Measurements from ENCODE around the gene SLC39A11. TPM values are rescaled to one million over a fixed set of nuclear protein-coding genes. Genes with fewer than 3 reads are reported as not detected.

Gene SLC39A11
- polyA plus RNA-seq, 1 of the 3 experiments (the other 2 are of a cell fraction) = 23.5 TPM

GRCh38 chr17:73138541-73139138 lies 46.2 kb upstream of the SLC39A11 start (continued):
- no peak for TF ChIP-seq CTCF (IDR thresholded peaks at IDR 0.05)

- WGBS (ENCODE audit: low lambda C conversion rate) = 92% methylated on average over 2 of the region's 2 CpGs
- H3K27ac ChIP-seq (ENCODE audit: low read depth in 2 of 2, low read length in 1 of 2) = no peak overlapping the region
- DNase-seq = no peak
These were observed 44.9 kb upstream of the SLC39A11 start for GRCh38 chr17:73137376-73137775.

GRCh38 chr17:73135766-73136165 lies 43.3 kb upstream of the SLC39A11 start:
- Histone ChIP-seq H3K36me3 (replicated peaks in 1 of 2; ENCODE audit: control insufficient read depth in 1 of 2, insufficient read depth in 2 of 2, low read length in 1 of 2) (no peaks in the 10 kb centered on the region), H3K4me3 (ENCODE audit: low read depth in 2 of 2, low read length in 1 of 2) (no peak overlapping the region), H2AFZ (ENCODE audit: low read depth) (no peak overlapping the region), H3K4me2 (no peak overlapping the region), H3K9ac (no peak overlapping the region), H3K79me2 (ENCODE audit: insufficient read depth) (no peaks in the 10 kb centered on the region), H3F3A (replicated peaks; ENCODE audit: insufficient read depth) (no peaks in the 10 kb centered on the region), H3K9me2 (no peaks in the 10 kb centered on the region), H3K4me1 (ENCODE audit: control insufficient read depth in 1 of 2, insufficient read depth in 2 of 2, low read depth in 1 of 2, low read length in 1 of 2) (no peaks in the 10 kb centered on the region; a peak in 1 of 4 replicates), H4K20me1 (ENCODE audit: insufficient read depth) (no peaks in the 10 kb centered on the region), H3K27me3 (ENCODE audit: insufficient read depth) (no peaks in the 10 kb centered on the region), H3K27ac (ENCODE audit: low read depth in 2 of 2, low read length in 1 of 2) (no peak overlapping the region), H3K9me3 (no peaks in the 10 kb centered on the region)
- CTCF ChIA-PET = interaction anchor here (1.1 to 2.8 kb wide), 3 partner anchors 9 to 408 kb away, joined by 3 to 9 read pairs (median 7); no protein-coding TSS in a partner anchor
- POLR2A ChIA-PET = no interaction called here
- DNase-seq = no peak
- 81% methylated on average over 4 of the region's 4 CpGs for WGBS (ENCODE audit: low lambda C conversion rate)
- TF ChIP-seq TAF1 (IDR thresholded peaks at IDR 0.05; ENCODE audit: borderline replicate concordance, low read depth, low read length) (no peak), RXRA (IDR thresholded peaks at IDR 0.05; ENCODE audit: borderline replicate concordance, low read depth) (no peak), PBX3 (IDR thresholded peaks at IDR 0.05) (no peak), EP300 (IDR thresholded peaks at IDR 0.05; ENCODE audit: borderline replicate concordance in 1 of 2, low read depth in 1 of 2, low read length in 1 of 2) (no peak), USF2 (IDR thresholded peaks at IDR 0.05; ENCODE audit: borderline replicate concordance, low read depth, low read length) (no peak), FOSL2 (IDR thresholded peaks at IDR 0.05; ENCODE audit: borderline replicate concordance, low read depth) (no peak), MXI1 (IDR thresholded peaks at IDR 0.05; ENCODE audit: low read depth, low read length) (no peak)

More at GRCh38 chr17:73137376-73137775, 44.9 kb upstream of the SLC39A11 start:
- Histone ChIP-seq H3K9ac (no peak overlapping the region), H4K20me1 (ENCODE audit: insufficient read depth) (no peaks in the 10 kb centered on the region), H3K79me2 (ENCODE audit: insufficient read depth) (no peaks in the 10 kb centered on the region), H3K4me1 (ENCODE audit: control insufficient read depth in 1 of 2, insufficient read depth in 2 of 2, low read depth in 1 of 2, low read length in 1 of 2) (no peaks in the 10 kb centered on the region; a peak in 1 of 4 replicates), H2AFZ (ENCODE audit: low read depth) (no peak overlapping the region), H3K27me3 (ENCODE audit: insufficient read depth) (no peaks in the 10 kb centered on the region), H3F3A (replicated peaks; ENCODE audit: insufficient read depth) (no peaks in the 10 kb centered on the region), H3K9me2 (no peaks in the 10 kb centered on the region), H3K4me3 (ENCODE audit: low read depth in 2 of 2, low read length in 1 of 2) (no peak overlapping the region), H3K4me2 (no peak overlapping the region), H3K36me3 (replicated peaks in 1 of 2; ENCODE audit: control insufficient read depth in 1 of 2, insufficient read depth in 2 of 2, low read length in 1 of 2) (no peaks in the 10 kb centered on the region), H3K9me3 (no peaks in the 10 kb centered on the region)
- ChIA-PET POLR2A (no interaction called here), CTCF (interaction anchor here (2.0 to 2.8 kb wide), 2 partner anchors 19 to 151 kb away, joined by 7 to 9 read pairs; no protein-coding TSS in a partner anchor)
- TF ChIP-seq SIN3A (IDR thresholded peaks at IDR 0.05; ENCODE audit: borderline replicate concordance, low read depth, low read length) (no peak), FOXM1 (IDR thresholded peaks at IDR 0.05; ENCODE audit: low read depth) (no peak), RCOR1 (IDR thresholded peaks at IDR 0.05; ENCODE audit: low read length) (no peak)
